HFF-Myc (cell line): ENCODE measurements around the gene TAF3.
"Not testable (repeated sequence)": the region's sequence is repeated elsewhere in the genome, so short reads cannot be mapped to it uniquely, and the experiment has no call there.

Experiments
- DNase-seq: peaks from one replicate; pipeline ENCODE4 v3.0.0-alpha.2; 2011; ENCODE audit warnings: low read depth; ENCODE audit errors: extremely low read depth
- H3K4me3 ChIP-seq: replicated peaks from 2 replicates; pipeline ENCODE4 v1.5.1; 2011; ENCODE audit warnings: low read depth, mild to moderate bottlenecking, control low read depth, low read length
- CTCF ChIP-seq: IDR thresholded peaks from 2 replicates; pipeline ENCODE4 v1.5.1; 2012; ENCODE audit warnings: mild to moderate bottlenecking, low read depth, low read length, control low read depth; ENCODE audit errors: missing control alignments

Gene TAF3

GRCh38 chr10:7818295-7819120 lies at the start of gene TAF3:
TAF3 (plus strand) TSS chr10:7818505; CDS start chr10:7818710, 205 bp downstream.
- DNase-seq, result peak; percentile 46

GRCh38 chr10:7773845-7774801 lies 44.2 kb upstream of the TAF3 start:
- no peak for DNase-seq
- H3K4me3 ChIP-seq, result no peak overlapping the region
- no peak for TF ChIP-seq CTCF

More at GRCh38 chr10:7818295-7819120, at the start of gene TAF3:
- peak within 1 kb of the TSS; percentile 92 for H3K4me3 ChIP-seq
- TF ChIP-seq CTCF, result no peak

GRCh38 chr10:7776777-7777176 lies 41.5 kb upstream of the TAF3 start:
- TF ChIP-seq CTCF, result no peak

GRCh38 chr10:7782194-7782593 lies 36.1 kb upstream of the TAF3 start:
- not testable (repeated sequence) for DNase-seq

More at GRCh38 chr10:7776777-7777176, 41.5 kb upstream of the TAF3 start:
- no peak for DNase-seq
- no peak overlapping the region for H3K4me3 ChIP-seq

GRCh38 chr10:7786430-7786829 lies 31.9 kb upstream of the TAF3 start:
- peak overlapping the region; percentile 95 for H3K4me3 ChIP-seq
- no peak for DNase-seq
- TF ChIP-seq CTCF, result no peak

More at GRCh38 chr10:7782194-7782593, 36.1 kb upstream of the TAF3 start:
- not testable (repeated sequence) for H3K4me3 ChIP-seq

GRCh38 chr10:7787150-7787856 lies 31.0 kb upstream of the TAF3 start:
- TF ChIP-seq CTCF, result no peak
- H3K4me3 ChIP-seq, result peak overlapping the region; percentile 95
- DNase-seq, result no peak
